BLaER1 treated with 17β-estradiol and CSF1 and Interleukin-3, amounts not matched to agents 10 nM and 100 nM (cell line): ENCODE results near the gene ZMAT3.
"Not testable (repeated sequence)": the region's sequence is repeated elsewhere in the genome, so short reads cannot be mapped to it uniquely, and the experiment has no call there.

Experiments
- H3K27ac ChIP-seq, 11 experiments: shearing (Covaris generic); formaldehyde crosslinking; 2 replicates each; pipeline ENCODE4 v1.8.1; 2022
- H3K27me3 ChIP-seq, 11 experiments: shearing (Covaris generic); formaldehyde crosslinking; 2 replicates each; pipeline ENCODE4 v1.8.1; 2022
- H3K36me3 ChIP-seq, 11 experiments: shearing (Covaris generic); formaldehyde crosslinking; 2 replicates each; pipeline ENCODE4 v1.8.1; 2022
- H3K4me1 ChIP-seq, 10 experiments: shearing (Covaris generic); formaldehyde crosslinking; 2 replicates each; pipeline ENCODE4 v1.8.1; 2022
- H3K4me2 ChIP-seq, 11 experiments: shearing (Covaris generic); formaldehyde crosslinking; 2 replicates each; pipeline ENCODE4 v1.8.1; 2022
- H3K4me3 ChIP-seq, 10 experiments: shearing (Covaris generic); formaldehyde crosslinking; 2 replicates each; pipeline ENCODE4 v1.8.1; 2022
- H3K9ac ChIP-seq, 11 experiments: shearing (Covaris generic); formaldehyde crosslinking; 2 replicates each; pipeline ENCODE4 v1.8.1; 2022
- H3K9me3 ChIP-seq, 11 experiments: shearing (Covaris generic); formaldehyde crosslinking; replicated peaks in 1 of 11; 2 replicates each; pipeline ENCODE4 v1.8.1; 2022
- H4K20me1 ChIP-seq, 11 experiments: shearing (Covaris generic); formaldehyde crosslinking; 2 replicates each; pipeline ENCODE4 v1.8.1; 2022
- Cebpa-rat ChIP-seq, 11 experiments: shearing (Covaris generic); IDR thresholded peaks; 2 replicates each; pipeline ENCODE4 v1.8.1; 2022

ZMAT3 gene

DNA sequence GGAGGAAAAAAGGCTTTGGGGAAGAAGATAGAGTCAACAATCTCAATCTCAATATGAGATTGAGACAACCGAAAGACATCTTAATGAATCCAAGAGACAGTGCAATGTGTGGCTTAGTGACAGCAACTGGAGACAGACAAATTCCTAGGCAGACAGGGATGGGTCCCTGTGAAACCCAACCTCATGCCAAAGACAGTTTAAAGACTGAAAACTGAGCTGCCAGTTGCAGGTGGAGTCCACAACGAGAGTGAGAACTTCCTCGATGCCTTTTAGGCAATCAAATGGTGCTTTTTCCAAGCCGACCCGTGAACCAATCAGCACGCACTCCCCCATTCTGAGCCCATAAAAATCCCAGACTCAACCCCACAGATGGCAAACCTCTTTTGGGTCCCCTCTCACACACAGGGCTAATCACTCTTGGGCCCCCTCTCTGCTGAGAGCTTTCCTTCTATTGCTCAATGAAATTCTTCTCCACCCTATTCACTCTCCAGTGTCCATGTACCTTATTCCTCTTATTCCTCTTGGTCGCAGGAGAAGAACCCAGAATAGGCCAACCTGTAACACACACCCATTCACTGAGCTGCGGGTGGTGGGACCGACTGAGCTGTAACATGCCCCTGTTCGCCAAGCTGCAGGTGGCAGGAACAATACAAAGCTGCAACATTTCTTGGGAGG is 34.8 kb downstream of the ZMAT3 start:
- Histone ChIP-seq H3K36me3 (peaks cover 7 to 61% (median 29%) of the 10 kb centered on the region in 11 experiments; a peak in 21 of 22 replicates), H3K4me2 (peak overlapping the region; percentile 86 to 99 (median 90)), H3K9me3 (peaks cover 7 to 79% (median 70%) of the 10 kb centered on the region in 11 experiments; a peak in 20 of 22 replicates), H3K9ac (peak overlapping the region; percentile 38 to 75 (median 68); a peak in 15 of 22 replicates), H4K20me1 (peaks cover 0 to 59% (median 0%) of the 10 kb centered on the region in 11 experiments; a peak in 8 of 22 replicates), H3K27ac (peak overlapping the region; percentile 21 to 85 (median 79); a peak in 21 of 22 replicates), H3K27me3 (no peaks in the 10 kb centered on the region), H3K4me1 (peaks cover 36 to 53% (median 40%) of the 10 kb centered on the region in 10 experiments), H3K4me3 (peak overlapping the region; percentile 34 to 58 (median 43); a peak in 15 of 20 replicates)
- TF ChIP-seq Cebpa-rat (IDR thresholded peaks at IDR 0.05), result no peak

DNA sequence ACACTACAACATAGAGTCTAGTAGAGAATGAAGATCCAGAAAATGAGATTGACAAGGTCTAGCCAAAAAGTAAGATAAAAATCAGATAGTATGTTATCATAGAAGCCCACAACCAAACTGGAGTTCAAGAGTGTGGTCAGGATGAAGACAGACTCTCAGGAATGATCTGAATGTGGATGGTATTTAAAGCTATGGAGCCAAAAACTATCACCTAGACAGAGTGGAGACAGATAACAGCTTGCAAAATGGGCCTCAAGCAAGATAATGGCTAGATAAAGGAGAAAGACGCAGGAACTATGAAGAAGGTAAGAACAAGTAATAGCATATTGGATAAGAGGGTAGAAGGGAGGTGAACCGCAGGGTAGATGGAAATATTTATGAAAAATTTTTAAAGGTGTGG is 35.4 kb downstream of the ZMAT3 start:
- peak overlapping the region in 10 of 11 experiments; percentile 20 to 96 (median 90); a peak in 13 of 22 replicates for H3K4me2 ChIP-seq
- H3K9ac ChIP-seq, result no peak overlapping the region
- peaks cover 7 to 59% (median 29%) of the 10 kb centered on the region in 11 experiments for H3K36me3 ChIP-seq
- H3K9me3 ChIP-seq, result peaks cover 7 to 78% (median 64%) of the 10 kb centered on the region in 11 experiments; a peak in 20 of 22 replicates
- H4K20me1 ChIP-seq, result peaks cover 0 to 63% (median 0%) of the 10 kb centered on the region in 11 experiments; a peak in 8 of 22 replicates
- no peak for TF ChIP-seq Cebpa-rat (IDR thresholded peaks at IDR 0.05)
- peaks cover 36 to 52% (median 40%) of the 10 kb centered on the region in 10 experiments for H3K4me1 ChIP-seq
- no peaks in the 10 kb centered on the region for H3K27me3 ChIP-seq
- peak overlapping the region in 3 of 11 experiments; percentile 74 to 82 (median 80); a peak in 3 of 22 replicates for H3K27ac ChIP-seq
- 0 out of 20 replicates have a peak overlapping the region, but pooled peaks of 1 of the 10 experiments have one; percentile 51 for H3K4me3 ChIP-seq

DNA sequence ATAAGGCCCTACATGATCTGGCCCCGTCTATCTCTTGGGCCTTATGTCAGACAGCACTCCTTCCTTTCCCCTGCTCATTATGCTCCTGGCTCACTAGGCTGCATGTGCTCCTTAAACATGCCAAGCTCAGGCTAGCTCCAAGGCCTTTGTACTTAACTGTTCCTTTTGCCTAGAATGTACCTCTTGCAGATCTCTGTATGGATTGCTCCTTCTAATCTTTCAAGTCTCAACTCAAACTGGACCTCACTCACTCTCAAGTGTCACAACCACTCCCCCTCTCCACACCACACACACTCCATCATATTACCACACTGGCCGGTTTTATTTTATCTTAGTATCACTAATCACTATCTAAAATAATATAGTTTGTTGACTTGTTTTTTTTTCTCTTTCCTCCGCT is 36.4 kb downstream of the ZMAT3 start:
- peaks cover 36 to 52% (median 40%) of the 10 kb centered on the region in 10 experiments for H3K4me1 ChIP-seq
- H3K27me3 ChIP-seq, result no peaks in the 10 kb centered on the region
- H3K4me2 ChIP-seq, result no peak overlapping the region
- TF ChIP-seq Cebpa-rat (IDR thresholded peaks at IDR 0.05), result no peak
- H3K9ac ChIP-seq, result no peak overlapping the region
- H3K27ac ChIP-seq, result no peak overlapping the region
- no peak overlapping the region for H3K4me3 ChIP-seq
- peaks cover 7 to 74% (median 54%) of the 10 kb centered on the region in 11 experiments; a peak in 20 of 22 replicates for H3K9me3 ChIP-seq
- peaks cover 0 to 73% (median 4%) of the 10 kb centered on the region in 11 experiments; a peak in 10 of 22 replicates for H4K20me1 ChIP-seq
- H3K36me3 ChIP-seq, result peaks cover 14 to 64% (median 36%) of the 10 kb centered on the region in 11 experiments

DNA sequence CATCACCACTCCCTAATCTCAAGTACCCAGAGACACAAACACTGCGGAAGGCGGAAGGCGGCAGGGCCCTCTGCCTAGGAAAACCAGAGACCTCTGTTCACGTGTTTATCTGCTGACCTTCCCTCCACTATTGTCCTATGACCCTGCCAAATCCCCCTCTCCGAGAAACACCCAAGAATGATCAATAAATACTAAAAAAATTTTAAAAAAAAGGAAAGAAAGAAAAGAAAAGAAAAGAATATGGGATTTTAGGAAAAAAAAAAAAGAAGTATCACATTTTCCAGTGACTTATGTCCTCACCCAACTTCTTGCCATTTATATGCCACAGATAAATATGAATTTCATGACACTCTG is 38.3 kb downstream of the ZMAT3 start:
- H3K9ac ChIP-seq, H3K4me2 ChIP-seq, H3K27ac ChIP-seq, H3K4me3 ChIP-seq, H3K27me3 ChIP-seq: not testable (repeated sequence)
- peaks cover 14 to 61% (median 44%) of the 10 kb centered on the region in 11 experiments for H3K36me3 ChIP-seq
- peaks cover 7 to 60% (median 45%) of the 10 kb centered on the region in 11 experiments; a peak in 20 of 22 replicates for H3K9me3 ChIP-seq
- peaks cover 26 to 49% (median 33%) of the 10 kb centered on the region in 10 experiments for H3K4me1 ChIP-seq
- H4K20me1 ChIP-seq, result peaks cover 0 to 77% (median 12%) of the 10 kb centered on the region in 11 experiments; a peak in 11 of 22 replicates

DNA sequence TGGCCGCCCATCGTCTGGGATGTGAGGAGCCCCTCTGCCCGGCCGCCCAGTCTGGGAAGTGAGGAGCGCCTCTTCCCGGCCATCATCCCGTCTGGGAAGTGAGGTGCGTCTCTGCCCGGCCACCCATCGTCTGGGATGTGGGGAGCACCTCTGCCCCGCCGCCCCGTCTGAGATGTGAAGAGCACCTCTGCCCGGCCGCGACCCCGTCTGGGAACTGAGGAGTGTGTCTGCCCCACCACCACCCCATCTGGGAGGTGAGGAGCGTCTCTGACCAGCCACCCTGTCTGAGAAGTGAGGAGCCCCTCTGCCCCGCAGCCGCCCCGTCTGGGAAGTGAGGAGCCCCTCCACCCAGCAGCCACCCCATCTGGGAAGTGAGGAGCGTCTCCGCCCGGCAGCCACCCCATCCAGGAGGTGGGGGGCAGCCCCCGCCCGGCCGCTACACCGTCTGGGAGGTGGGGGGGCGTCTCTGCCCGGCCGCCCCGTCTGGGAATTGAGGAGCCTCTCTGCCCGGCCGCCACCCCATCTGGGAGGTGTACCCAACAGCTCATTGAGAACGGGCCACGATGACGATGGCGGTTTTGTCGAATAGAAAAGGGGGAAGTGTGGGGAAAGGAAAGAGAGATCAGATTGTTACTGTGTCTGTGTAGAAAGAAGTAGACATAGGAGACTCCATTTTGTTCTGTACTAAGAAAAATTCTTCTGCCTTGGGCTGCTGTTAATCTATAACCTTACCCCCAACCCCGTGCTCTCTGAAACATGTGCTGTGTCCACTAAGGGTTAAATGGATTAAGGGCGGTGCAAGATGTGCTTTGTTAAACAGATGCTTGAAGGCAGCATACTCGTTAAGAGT is 38.9 kb downstream of the ZMAT3 start:
- H3K4me1 ChIP-seq, result peaks cover 26 to 49% (median 33%) of the 10 kb centered on the region in 10 experiments
- H3K4me2 ChIP-seq, H3K9ac ChIP-seq, H3K27ac ChIP-seq, H3K27me3 ChIP-seq: not testable (repeated sequence)
- H3K4me3 ChIP-seq, result 0 out of 20 replicates have a peak overlapping the region, but pooled peaks of 1 of the 10 experiments have one; percentile 31
- H4K20me1 ChIP-seq, result peaks cover 0 to 77% (median 13%) of the 10 kb centered on the region in 11 experiments; a peak in 11 of 22 replicates
- peaks cover 14 to 61% (median 44%) of the 10 kb centered on the region in 11 experiments for H3K36me3 ChIP-seq
- H3K9me3 ChIP-seq, result peaks cover 7 to 60% (median 45%) of the 10 kb centered on the region in 11 experiments; a peak in 20 of 22 replicates

DNA sequence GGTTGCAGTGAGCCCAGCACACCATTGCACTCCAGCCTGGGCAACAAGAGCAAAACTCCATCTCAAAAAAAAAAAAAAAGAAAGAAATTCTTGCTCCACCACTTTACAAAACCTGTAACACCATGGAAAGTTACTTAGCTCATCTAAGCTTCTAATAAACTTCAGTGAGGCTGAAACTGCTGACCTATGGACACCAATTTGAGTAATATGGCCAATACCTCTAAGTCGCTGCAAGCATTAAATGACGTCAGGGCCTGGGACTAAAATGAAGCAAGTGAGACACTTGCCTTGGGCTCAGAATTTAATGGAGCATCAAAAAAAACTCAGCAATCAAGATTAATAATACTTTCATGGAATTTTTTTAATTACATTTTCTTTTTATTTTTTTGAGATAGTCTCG is 42.5 kb downstream of the ZMAT3 start:
- no peaks in the 10 kb centered on the region for H3K27me3 ChIP-seq
- TF ChIP-seq Cebpa-rat (IDR thresholded peaks at IDR 0.05), result no peak
- H3K27ac ChIP-seq, result no peak overlapping the region
- peak overlapping the region in 4 of 11 experiments; percentile 52 to 55 (median 54); a peak in 4 of 22 replicates for H3K4me2 ChIP-seq
- no peak overlapping the region for H3K4me3 ChIP-seq
- H3K9ac ChIP-seq, result no peak overlapping the region
- peaks cover 7 to 28% (median 18%) of the 10 kb centered on the region in 11 experiments; a peak in 20 of 22 replicates for H3K9me3 ChIP-seq
- peaks cover 7 to 33% (median 22%) of the 10 kb centered on the region in 10 experiments; a peak in 17 of 20 replicates for H3K4me1 ChIP-seq
- H4K20me1 ChIP-seq, result peaks cover 0 to 52% (median 13%) of the 10 kb centered on the region in 11 experiments; a peak in 11 of 22 replicates
- peaks cover 37 to 82% (median 47%) of the 10 kb centered on the region in 11 experiments for H3K36me3 ChIP-seq

DNA sequence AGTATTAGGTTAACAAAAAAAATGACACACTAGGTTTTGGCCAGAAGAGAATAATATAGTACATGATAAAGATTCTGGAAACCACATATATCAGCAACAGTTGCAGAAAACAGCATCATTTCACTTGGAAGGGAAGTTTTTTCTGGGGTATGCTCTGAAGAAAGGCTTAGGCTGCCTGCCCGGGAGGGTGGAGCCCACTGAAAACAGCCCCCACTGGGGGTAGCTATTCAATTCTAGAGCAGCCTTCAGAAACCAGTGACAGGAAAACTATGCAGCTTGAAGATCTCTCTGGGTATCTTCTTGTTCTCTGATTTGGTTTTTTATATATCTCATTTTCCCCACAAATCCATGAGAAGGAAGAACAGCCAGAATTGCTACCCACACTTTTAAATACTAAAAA is 43.2 kb downstream of the ZMAT3 start:
- Histone ChIP-seq H3K4me1 (peaks cover 7 to 33% (median 22%) of the 10 kb centered on the region in 10 experiments; a peak in 17 of 20 replicates), H3K36me3 (peaks cover 34 to 80% (median 47%) of the 10 kb centered on the region in 11 experiments), H4K20me1 (peaks cover 0 to 45% (median 13%) of the 10 kb centered on the region in 11 experiments; a peak in 11 of 22 replicates), H3K9ac (peak overlapping the region in 2 of 11 experiments; percentile 39 to 52; a peak in 1 of 22 replicates), H3K9me3 (peaks cover 7 to 21% (median 11%) of the 10 kb centered on the region in 11 experiments; a peak in 20 of 22 replicates), H3K27me3 (no peaks in the 10 kb centered on the region), H3K27ac (peak overlapping the region in 1 of 11 experiments; percentile 39; a peak in 1 of 22 replicates), H3K4me3 (no peak overlapping the region), H3K4me2 (peak overlapping the region in 7 of 11 experiments; percentile 10 to 55 (median 53); a peak in 10 of 22 replicates)
- no peak for TF ChIP-seq Cebpa-rat (IDR thresholded peaks at IDR 0.05)

- Histone ChIP-seq H3K27me3 (no peaks in the 10 kb centered on the region), H4K20me1 (peaks cover 0 to 48% (median 13%) of the 10 kb centered on the region in 11 experiments; a peak in 11 of 22 replicates), H3K9me3 (peaks cover 3 to 16% (median 5%) of the 10 kb centered on the region in 11 experiments; a peak in 20 of 22 replicates), H3K27ac (peak overlapping the region in 3 of 11 experiments; percentile 5 to 39 (median 27); a peak in 3 of 22 replicates), H3K4me1 (peaks cover 7 to 33% (median 22%) of the 10 kb centered on the region in 10 experiments; a peak in 17 of 20 replicates), H3K36me3 (peaks cover 30 to 85% (median 44%) of the 10 kb centered on the region in 11 experiments), H3K4me3 (no peak overlapping the region), H3K4me2 (peak overlapping the region in 9 of 11 experiments; percentile 8 to 55 (median 52); a peak in 14 of 22 replicates), H3K9ac (peak overlapping the region in 5 of 11 experiments; percentile 3 to 38 (median 6); a peak in 4 of 22 replicates)
- TF ChIP-seq Cebpa-rat (IDR thresholded peaks at IDR 0.05), result no peak
These were observed 44.2 kb downstream of the ZMAT3 start for GRCh38 chr3:179027326-179027900.
